GM18502 (cell line): ENCODE data around the gene ACBD6.

Source experiments
- ATAC-seq: cut with Tn5 transposase; IDR thresholded peaks from one replicate; pipeline ENCODE4 v1.9.1; 2021; ENCODE audit warnings: mild to moderate bottlenecking; ENCODE audit not compliant: unreplicated experiment, poor library complexity

Gene ACBD6

GRCh38 chr1:180249725-180250498 is 252.5 kb downstream of the ACBD6 start:
- no peak for ATAC-seq

GRCh38 chr1:180248731-180249681 is 253.4 kb downstream of the ACBD6 start:
- no peak for ATAC-seq

GRCh38 chr1:180248176-180248575 is 254.2 kb downstream of the ACBD6 start:
- ATAC-seq: no peak

GRCh38 chr1:180247580-180247979 is 254.8 kb downstream of the ACBD6 start:
- ATAC-seq: no peak

- no peak for ATAC-seq
Measured at GRCh38 chr1:180247061-180247460, 255.3 kb downstream of the ACBD6 start.

- no peak for ATAC-seq
Measured at GRCh38 chr1:180246579-180246978, 255.8 kb downstream of the ACBD6 start.

GRCh38 chr1:180244840-180245239 is 257.5 kb downstream of the ACBD6 start:
- ATAC-seq: no peak

- no peak for ATAC-seq
Measured at GRCh38 chr1:180243517-180244221, 258.7 kb downstream of the ACBD6 start.

GRCh38 chr1:180241716-180242544 is 260.4 kb downstream of the ACBD6 start:
- no peak for ATAC-seq

- ATAC-seq: no peak
Measured at GRCh38 chr1:180239145-180240096, 263.0 kb downstream of the ACBD6 start.

GRCh38 chr1:180238675-180239074 is 263.7 kb downstream of the ACBD6 start:
- ATAC-seq: no peak
